Dedifferentiated amniotic fluid mesenchymal stem cell (primary cell): ENCODE results near the gene PDZK1IP1.

Experiments used
- DNase-seq: peaks from one replicate; pipeline ENCODE4 v3.0.0-alpha.2; 2016; ENCODE audit errors: extremely low spot score

PDZK1IP1 gene

GRCh38 chr1:47189844-47190508 lies at the start of gene PDZK1IP1:
PDZK1IP1 (minus strand) TSS chr1:47190036; CDS start chr1:47189932, 104 bp downstream.
- DNase-seq, result peak; percentile 22

GRCh38 chr1:47238935-47239592 lies 49.2 kb upstream of the PDZK1IP1 start:
- DNase-seq, result no peak

- no peak for DNase-seq
Observed at GRCh38 chr1:47235806-47236205, 46.0 kb upstream of the PDZK1IP1 start.

- DNase-seq, result no peak
Observed at GRCh38 chr1:47235241-47235681, 45.4 kb upstream of the PDZK1IP1 start.

- no peak for DNase-seq
Observed at GRCh38 chr1:47233186-47233585, 43.4 kb upstream of the PDZK1IP1 start.

GRCh38 chr1:47232187-47232874 lies 42.5 kb upstream of the PDZK1IP1 start, which contains the start of gene TAL1:
TAL1 (minus strand) TSS chr1:47232225; CDS start chr1:47225888, 6,337 bp downstream.
- no peak for DNase-seq

- DNase-seq, result no peak
Observed at GRCh38 chr1:47231301-47232186, 41.7 kb upstream of the PDZK1IP1 start.

- DNase-seq, result no peak
Observed at GRCh38 chr1:47230692-47231300, 41.0 kb upstream of the PDZK1IP1 start.

GRCh38 chr1:47229886-47230691 lies 40.3 kb upstream of the PDZK1IP1 start:
- DNase-seq, result no peak

- DNase-seq, result no peak
Observed at GRCh38 chr1:47229031-47229885, 39.4 kb upstream of the PDZK1IP1 start.

- no peak for DNase-seq
Observed at GRCh38 chr1:47228644-47229030, 38.8 kb upstream of the PDZK1IP1 start.

GRCh38 chr1:47227341-47228232 lies 37.8 kb upstream of the PDZK1IP1 start:
- DNase-seq, result no peak

- no peak for DNase-seq
Observed at GRCh38 chr1:47226839-47227215, 37.0 kb upstream of the PDZK1IP1 start.

GRCh38 chr1:47226121-47226838 lies 36.4 kb upstream of the PDZK1IP1 start:
- DNase-seq, result no peak

GRCh38 chr1:47225430-47226100 lies 35.7 kb upstream of the PDZK1IP1 start:
- DNase-seq, result no peak

- no peak for DNase-seq
Observed at GRCh38 chr1:47224676-47225399, 35.0 kb upstream of the PDZK1IP1 start.
